GM10847 (cell line): ENCODE results near the gene TXNDC11.

ENCODE experiments used
- POLR2A ChIP-seq: IDR thresholded peaks from 2 replicates; pipeline ENCODE4 v1.6.1; 2011; ENCODE audit not compliant: insufficient read length; ENCODE audit errors: extremely low read depth

TXNDC11 gene

DNA sequence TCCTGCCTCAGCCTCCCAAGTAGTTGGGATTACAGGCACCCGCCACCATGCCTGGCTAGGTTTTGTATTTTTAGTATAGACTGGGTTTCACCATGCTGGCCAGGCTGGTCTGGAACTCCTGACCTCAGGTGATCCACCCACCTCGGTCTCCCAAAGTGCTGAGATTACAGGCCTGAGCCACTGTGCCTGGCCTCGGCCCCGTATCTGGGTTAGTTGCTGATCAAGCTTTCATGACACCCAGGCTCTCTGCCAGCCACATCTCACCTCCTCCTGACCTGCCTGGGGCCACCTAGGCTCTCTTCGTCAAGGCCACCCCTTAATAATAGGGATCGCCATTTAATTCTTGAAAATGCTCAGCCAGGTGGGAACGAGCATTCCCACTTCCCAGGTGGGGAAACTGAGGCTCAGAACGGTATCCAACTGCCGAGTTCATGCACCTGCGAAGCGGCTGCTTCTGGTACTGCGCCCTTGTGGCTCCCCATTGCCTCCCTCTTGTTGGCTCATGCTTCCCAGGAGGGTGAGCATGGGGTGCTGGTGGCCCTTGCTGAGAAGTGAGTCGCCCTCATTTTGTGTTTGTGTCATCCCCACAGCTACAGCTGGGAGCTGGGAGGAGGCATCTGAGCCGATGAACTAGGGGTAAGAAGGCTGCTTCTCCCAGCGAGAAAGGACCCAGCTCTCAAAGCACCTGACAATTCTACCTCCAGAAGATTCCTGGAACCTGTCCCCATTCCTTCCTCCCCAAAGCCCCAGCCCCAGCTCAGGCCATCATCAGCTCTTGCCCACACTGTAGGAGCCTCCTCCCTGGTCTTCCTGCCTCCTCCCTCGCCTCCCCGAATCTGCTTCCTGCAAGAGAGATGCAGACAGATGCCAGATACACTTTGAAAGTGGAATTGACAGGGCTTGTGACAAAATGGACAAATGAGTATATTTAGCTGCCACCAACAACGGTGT, 91.7 kb downstream of the TXNDC11 start:
- TF ChIP-seq POLR2A: no peak

GRCh38 chr16:11649276-11649675, 93.4 kb downstream of the TXNDC11 start:
- TF ChIP-seq POLR2A: no peak

GRCh38 chr16:11642765-11643116, 99.9 kb downstream of the TXNDC11 start:
- TF ChIP-seq POLR2A: no peak

GRCh38 chr16:11640987-11641817, 101.5 kb downstream of the TXNDC11 start:
- no peak for TF ChIP-seq POLR2A

DNA sequence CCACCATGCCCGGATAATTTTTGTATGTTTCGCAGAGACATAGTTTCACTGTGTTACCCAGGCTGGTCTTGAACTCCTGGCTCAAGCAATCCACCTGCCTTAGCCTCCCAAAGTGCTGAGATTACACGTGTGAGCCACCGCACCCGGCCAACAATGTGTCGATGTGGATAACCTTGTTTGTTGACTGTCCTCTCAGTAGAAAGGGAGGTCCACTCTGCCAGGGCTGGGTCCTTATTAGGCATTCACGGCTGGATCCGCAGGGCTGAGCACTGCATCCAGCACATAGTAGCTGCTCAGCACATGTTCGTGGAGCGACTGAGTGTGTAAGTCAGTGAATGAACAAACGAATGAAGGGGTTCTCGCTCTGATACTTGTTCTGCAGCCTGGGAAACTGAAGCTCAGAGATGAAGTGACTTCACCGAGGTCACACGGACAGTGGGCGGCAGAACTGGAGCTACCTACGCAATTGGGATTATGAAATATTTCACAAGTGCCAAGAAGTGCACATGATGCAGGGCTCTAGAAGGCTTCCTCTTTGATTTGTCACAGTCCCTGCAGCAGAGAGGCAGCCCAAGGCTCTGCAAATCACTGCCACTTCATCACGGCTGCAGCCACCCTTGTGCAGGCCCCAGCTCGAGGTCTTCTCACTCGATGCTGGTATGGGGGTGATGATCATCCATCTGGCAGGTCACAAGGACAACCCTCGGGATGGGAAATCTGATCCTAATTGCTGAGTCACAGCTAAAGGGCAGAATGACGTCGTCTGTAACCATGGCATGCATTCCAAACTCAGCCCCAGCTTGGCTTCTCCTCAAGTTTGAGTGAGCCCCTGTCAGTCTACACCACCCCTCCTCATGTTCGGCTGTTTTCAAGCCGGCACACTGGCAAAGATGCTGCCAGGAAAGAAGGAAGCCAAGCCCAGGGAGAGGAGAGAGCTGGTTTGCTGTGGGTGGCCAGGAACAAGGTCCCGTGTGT, 102.4 kb downstream of the TXNDC11 start:
- no peak for TF ChIP-seq POLR2A

GRCh38 chr16:11639008-11639562, 103.6 kb downstream of the TXNDC11 start:
- no peak for TF ChIP-seq POLR2A

DNA sequence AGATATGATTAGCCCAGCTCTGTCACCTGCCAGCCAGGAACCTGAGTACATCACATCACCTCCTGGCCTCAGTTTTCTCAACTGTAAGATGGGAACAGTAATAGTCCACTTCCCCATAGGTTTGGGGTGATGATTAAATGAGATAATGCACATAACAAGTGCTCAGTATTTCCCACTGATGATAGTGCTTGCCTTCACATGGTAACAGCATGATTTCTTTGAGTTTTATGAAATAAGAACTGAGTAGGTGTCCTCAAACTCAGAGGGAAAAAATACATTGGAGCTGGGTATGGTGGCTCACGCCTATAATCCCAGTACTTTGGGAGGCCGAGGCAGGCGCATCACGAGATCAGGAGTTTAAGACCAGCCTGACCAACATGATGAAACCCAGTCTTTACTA, 104.5 kb downstream of the TXNDC11 start:
- no peak for TF ChIP-seq POLR2A

- TF ChIP-seq POLR2A: no peak
Observed at GRCh38 chr16:11637320-11637719, 105.3 kb downstream of the TXNDC11 start.

GRCh38 chr16:11636172-11636721, 106.4 kb downstream of the TXNDC11 start:
- TF ChIP-seq POLR2A: no peak

- TF ChIP-seq POLR2A: no peak
Observed at GRCh38 chr16:11635679-11636171, 106.9 kb downstream of the TXNDC11 start.

GRCh38 chr16:11635113-11635652, 107.5 kb downstream of the TXNDC11 start:
- no peak for TF ChIP-seq POLR2A

DNA sequence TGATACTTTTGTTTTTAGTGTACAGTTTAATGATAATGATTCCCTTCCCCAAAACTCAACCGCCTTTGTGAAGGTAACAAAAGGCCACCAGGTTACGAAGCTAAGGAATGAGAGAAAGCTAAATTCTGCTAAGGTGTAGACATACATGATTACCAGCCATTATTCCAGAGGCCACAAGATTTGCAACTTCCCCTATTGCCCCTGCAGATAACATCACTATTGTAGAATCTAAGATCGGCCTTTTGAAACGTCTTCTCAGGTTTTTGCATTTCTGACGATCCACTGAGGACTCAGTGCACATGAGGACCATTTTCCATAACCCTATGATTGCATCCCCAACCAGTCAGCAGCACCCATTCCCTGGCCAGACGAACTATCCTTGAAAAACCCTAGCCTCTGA, 108.3 kb downstream of the TXNDC11 start:
- no peak for TF ChIP-seq POLR2A

DNA sequence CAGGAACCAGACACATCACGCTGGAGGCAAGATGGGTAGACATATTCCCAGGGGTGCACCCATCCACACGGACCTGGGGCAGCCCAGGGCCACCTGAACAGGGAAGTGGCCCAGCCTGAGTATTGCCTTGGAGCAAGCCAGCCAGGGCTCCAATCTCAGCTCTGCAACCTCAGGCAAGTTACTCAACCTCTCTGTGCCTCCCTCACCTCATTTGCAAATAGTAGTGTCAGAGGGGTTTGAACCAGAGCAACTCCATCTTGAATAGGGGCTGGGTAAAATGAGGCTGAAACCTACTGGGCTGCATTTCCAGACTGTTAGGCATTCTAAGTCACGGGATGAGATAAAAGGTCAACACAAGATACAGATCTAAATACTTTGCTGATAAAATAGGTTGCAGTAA, 109.5 kb downstream of the TXNDC11 start:
- no peak for TF ChIP-seq POLR2A

DNA sequence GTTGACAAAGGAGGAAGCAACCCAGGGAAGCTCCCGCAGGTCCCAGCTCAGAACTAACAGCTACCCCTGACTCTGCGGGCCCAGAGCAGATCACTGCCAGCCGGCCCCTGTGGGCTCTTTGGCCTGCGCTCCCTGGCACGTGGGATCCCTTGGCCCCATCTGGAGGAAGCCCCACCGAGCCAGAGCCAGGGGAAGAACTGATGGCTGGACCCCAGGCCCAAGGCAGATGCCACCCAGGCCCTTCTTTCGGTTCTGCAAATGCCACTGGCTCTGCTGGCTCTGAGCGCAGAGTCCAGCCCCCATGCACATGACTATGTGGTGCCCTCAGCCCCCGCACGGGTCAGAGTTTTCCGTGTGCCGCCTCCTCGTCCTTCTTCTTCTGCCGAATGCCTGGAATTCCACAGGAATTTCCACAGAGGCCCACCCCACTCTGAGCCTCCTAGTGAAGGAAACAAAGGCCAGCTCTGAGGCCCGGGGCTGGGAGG, 110.2 kb downstream of the TXNDC11 start:
- no peak for TF ChIP-seq POLR2A

GRCh38 chr16:11631214-11631613, 111.4 kb downstream of the TXNDC11 start:
- TF ChIP-seq POLR2A: no peak
